Natural killer cell treated with Interleukin-12 subunit alpha and Interleukin-12 subunit beta and Interleukin-15 and Interleukin-18, amount 100 ng/mL, for 72 hours (primary cell): ENCODE results near the gene VPS26C. TPM values are rescaled to one million over a fixed set of nuclear protein-coding genes. Genes with fewer than 3 reads are reported as not detected.

Source experiments
- ATAC-seq, 2 donors: fragments of 150-1000 bp; cut with Tn5 transposase in 1 of 2; sonication (Bioruptor Pico), chemical (Tn5 transposase) in 1 of 2; 2 replicates each; pipeline ENCODE4 v1.10.0; 2021
- DNase-seq: peaks from one replicate; pipeline ENCODE4 v3.0.0; 2022; ENCODE audit warnings: low spot score
- H3K27ac Mint-ChIP-seq, 2 donors: 1 replicate in 1 of 2; 2 replicates in 1 of 2; pipeline ENCODE4 v1.8.0; 2022; ENCODE audit warnings: mixed read lengths in 2 of 2, mild to moderate bottlenecking in 1 of 2, moderate library complexity in 1 of 2
- H3K27me3 Mint-ChIP-seq, 2 donors: 1 replicate in 1 of 2; 2 replicates in 1 of 2; pipeline ENCODE4 v1.8.0; 2022; ENCODE audit warnings: mixed read lengths in 2 of 2
- H3K36me3 Mint-ChIP-seq: one replicate; pipeline ENCODE4 v1.8.0; 2022; ENCODE audit warnings: mixed read lengths
- H3K4me1 Mint-ChIP-seq, 2 donors: 1 replicate in 1 of 2; 2 replicates in 1 of 2; pipeline ENCODE4 v1.8.0; 2022; ENCODE audit warnings: low read depth in 2 of 2, mixed read lengths in 2 of 2, mild to moderate bottlenecking in 1 of 2
- H3K4me3 Mint-ChIP-seq: one replicate; pipeline ENCODE4 v1.8.0; 2022; ENCODE audit warnings: mixed read lengths
- H3K9me3 Mint-ChIP-seq: 2 replicates; pipeline ENCODE4 v1.8.0; 2022; ENCODE audit warnings: mixed read lengths
- total RNA-seq, 2 donors: library from RNA; stranded (reverse); gene quantifications; one replicate each; pipeline ENCODE4 v1.2.3, GENCODE V29; 2022

Gene VPS26C
- total RNA-seq, 2 donors from 2014 or later, result 62.0 to 87.0 TPM

GRCh38 chr21:37253991-37254390 is 13.1 kb downstream of the VPS26C start:
- no peak overlapping the region for H3K4me3 Mint-ChIP-seq

GRCh38 chr21:37251294-37251634 is 15.9 kb downstream of the VPS26C start:
- H3K4me3 Mint-ChIP-seq, result no peak overlapping the region

More at GRCh38 chr21:37253991-37254390, 13.1 kb downstream of the VPS26C start:
- peaks cover 41 to 43% of the 10 kb centered on the region in 2 donors for H3K4me1 Mint-ChIP-seq
- no peak for DNase-seq
- H3K36me3 Mint-ChIP-seq, result no peaks in the 10 kb centered on the region
- H3K27ac Mint-ChIP-seq, result peak overlapping the region in 1 of 2 donors; percentile 28
- no peaks in the 10 kb centered on the region for H3K9me3 Mint-ChIP-seq
- no peak for ATAC-seq
- no peaks in the 10 kb centered on the region for H3K27me3 Mint-ChIP-seq

GRCh38 chr21:37249112-37249904 is 17.8 kb downstream of the VPS26C start:
- peaks cover 7% of the 10 kb centered on the region for H3K36me3 Mint-ChIP-seq
- no peaks in the 10 kb centered on the region for H3K27me3 Mint-ChIP-seq
- peak overlapping the region; percentile 34 for H3K4me3 Mint-ChIP-seq
- peaks cover 51 to 69% of the 10 kb centered on the region in 2 donors for H3K4me1 Mint-ChIP-seq
- no peaks in the 10 kb centered on the region for H3K9me3 Mint-ChIP-seq
- DNase-seq (no peak), ATAC-seq (no peak)
- peak overlapping the region; percentile 25 to 72 for H3K27ac Mint-ChIP-seq

More at GRCh38 chr21:37251294-37251634, 15.9 kb downstream of the VPS26C start:
- DNase-seq, result no peak
- Mint-ChIP-seq H3K4me1 (peaks cover 36 to 50% of the 10 kb centered on the region in 2 donors), H3K27me3 (no peaks in the 10 kb centered on the region), H3K9me3 (no peaks in the 10 kb centered on the region), H3K36me3 (peaks cover 7% of the 10 kb centered on the region), H3K27ac (peak overlapping the region in 1 of 2 donors; percentile 14)
- no peak for ATAC-seq

- H3K4me3 Mint-ChIP-seq, result no peak overlapping the region
- peak overlapping the region in 1 of 2 donors; percentile 72 for H3K27ac Mint-ChIP-seq
- H3K9me3 Mint-ChIP-seq, result no peaks in the 10 kb centered on the region
- H3K4me1 Mint-ChIP-seq, result peaks cover 54 to 74% of the 10 kb centered on the region in 2 donors
- no peaks in the 10 kb centered on the region for H3K27me3 Mint-ChIP-seq
- ATAC-seq (no peak), DNase-seq (no peak)
- peaks cover 7% of the 10 kb centered on the region for H3K36me3 Mint-ChIP-seq
These were observed 18.8 kb downstream of the VPS26C start for GRCh38 chr21:37248298-37248697.

- DNase-seq, result no peak
- Mint-ChIP-seq H3K4me3 (peak overlapping the region; percentile 75), H3K9me3 (no peaks in the 10 kb centered on the region), H3K27ac (peak overlapping the region; percentile 75 to 82), H3K4me1 (peaks cover 67 to 82% of the 10 kb centered on the region in 2 donors), H3K27me3 (no peaks in the 10 kb centered on the region), H3K36me3 (peaks cover 7% of the 10 kb centered on the region)
- no peak for ATAC-seq
These were observed 22.0 kb downstream of the VPS26C start for GRCh38 chr21:37245151-37245550.

GRCh38 chr21:37244501-37245095 is 22.5 kb downstream of the VPS26C start:
- no peaks in the 10 kb centered on the region for H3K27me3 Mint-ChIP-seq
- ATAC-seq (peak in 1 of 2 donors; percentile 58), DNase-seq (no peak)
- H3K27ac Mint-ChIP-seq, result peak overlapping the region; percentile 75 to 82
- peaks cover 66 to 80% of the 10 kb centered on the region in 2 donors for H3K4me1 Mint-ChIP-seq
- H3K4me3 Mint-ChIP-seq, result peak overlapping the region; percentile 75
- H3K9me3 Mint-ChIP-seq, result no peaks in the 10 kb centered on the region
- H3K36me3 Mint-ChIP-seq, result peaks cover 7% of the 10 kb centered on the region

GRCh38 chr21:37243961-37244360 is 23.2 kb downstream of the VPS26C start:
- H3K36me3 Mint-ChIP-seq, result peaks cover 7% of the 10 kb centered on the region
- H3K9me3 Mint-ChIP-seq, result no peaks in the 10 kb centered on the region
- peak overlapping the region; percentile 75 to 82 for H3K27ac Mint-ChIP-seq
- DNase-seq, result no peak
- no peaks in the 10 kb centered on the region for H3K27me3 Mint-ChIP-seq
- peaks cover 65 to 80% of the 10 kb centered on the region in 2 donors for H3K4me1 Mint-ChIP-seq
- H3K4me3 Mint-ChIP-seq, result peak overlapping the region; percentile 75
- ATAC-seq, result no peak

- Mint-ChIP-seq H3K27me3 (no peaks in the 10 kb centered on the region), H3K9me3 (no peaks in the 10 kb centered on the region), H3K4me3 (peak overlapping the region; percentile 72), H3K36me3 (peaks cover 10% of the 10 kb centered on the region), H3K4me1 (peaks cover 72 to 82% of the 10 kb centered on the region in 2 donors), H3K27ac (peak overlapping the region; percentile 68 to 92)
- DNase-seq (peak; percentile 18), ATAC-seq (no peak)
These were observed 25.7 kb downstream of the VPS26C start for GRCh38 chr21:37241426-37241825.

- H3K27ac Mint-ChIP-seq, result peak overlapping the region; percentile 68 to 92
- ATAC-seq (peak; percentile 82 to 87), DNase-seq (peak; percentile 51)
- peaks cover 74 to 82% of the 10 kb centered on the region in 2 donors for H3K4me1 Mint-ChIP-seq
- H3K9me3 Mint-ChIP-seq, result no peaks in the 10 kb centered on the region
- H3K36me3 Mint-ChIP-seq, result peaks cover 13% of the 10 kb centered on the region
- no peaks in the 10 kb centered on the region for H3K27me3 Mint-ChIP-seq
- peak overlapping the region; percentile 72 for H3K4me3 Mint-ChIP-seq
These were observed 26.2 kb downstream of the VPS26C start for GRCh38 chr21:37240978-37241377.

GRCh38 chr21:37237764-37238163 is 29.4 kb downstream of the VPS26C start:
- peak overlapping the region; percentile 49 for H3K4me3 Mint-ChIP-seq
- peak overlapping the region; percentile 77 to 92 for H3K27ac Mint-ChIP-seq
- H3K9me3 Mint-ChIP-seq, result no peaks in the 10 kb centered on the region
- no peak for DNase-seq
- H3K4me1 Mint-ChIP-seq, result peaks cover 46 to 52% of the 10 kb centered on the region in 2 donors
- ATAC-seq, result peak; percentile 60 to 66
- H3K27me3 Mint-ChIP-seq, result no peaks in the 10 kb centered on the region
- peaks cover 15% of the 10 kb centered on the region for H3K36me3 Mint-ChIP-seq

GRCh38 chr21:37237346-37237745 is 29.8 kb downstream of the VPS26C start:
- DNase-seq (no peak), ATAC-seq (peak in 1 of 2 donors; percentile 14)
- Mint-ChIP-seq H3K9me3 (no peaks in the 10 kb centered on the region), H3K4me3 (peak overlapping the region; percentile 49), H3K4me1 (peaks cover 44 to 52% of the 10 kb centered on the region in 2 donors), H3K36me3 (peaks cover 15% of the 10 kb centered on the region), H3K27me3 (no peaks in the 10 kb centered on the region), H3K27ac (peak overlapping the region; percentile 77 to 92)

- no peak for DNase-seq
- Mint-ChIP-seq H3K9me3 (no peaks in the 10 kb centered on the region), H3K27ac (no peak overlapping the region), H3K4me1 (peaks cover 28 to 36% of the 10 kb centered on the region in 2 donors), H3K4me3 (no peak overlapping the region), H3K36me3 (peaks cover 23% of the 10 kb centered on the region), H3K27me3 (no peaks in the 10 kb centered on the region)
- ATAC-seq, result no peak
These were observed 33.5 kb downstream of the VPS26C start for GRCh38 chr21:37233551-37234146.

GRCh38 chr21:37232274-37233018 is 34.7 kb downstream of the VPS26C start:
- Mint-ChIP-seq H3K27me3 (no peaks in the 10 kb centered on the region), H3K4me1 (peaks cover 21 to 24% of the 10 kb centered on the region in 2 donors), H3K27ac (no peak overlapping the region), H3K36me3 (peaks cover 20% of the 10 kb centered on the region), H3K4me3 (no peak overlapping the region), H3K9me3 (no peaks in the 10 kb centered on the region)
- ATAC-seq (no peak), DNase-seq (no peak)
